SK-N-SH (cell line): ENCODE data around the gene DCUN1D1.

ENCODE experiments used
- RAD21 ChIP-seq: IDR thresholded peaks from 2 replicates; pipeline ENCODE4 v1.6.1; 2012; ENCODE audit warnings: mild to moderate bottlenecking, low read length
- TF ChIP-seq, protein P1 (sequence below): IDR thresholded peaks from 2 replicates; pipeline ENCODE4 v1.4.0; 2012; ENCODE audit warnings: low read depth
- TF ChIP-seq, protein P2 (sequence below): fragments of 200-600 bp; sonication (generic); IDR thresholded peaks from 2 replicates; pipeline ENCODE4 v1.6.1; 2017; ENCODE audit warnings: antibody characterized with exemption, mild to moderate bottlenecking, moderate library complexity

DNA sequence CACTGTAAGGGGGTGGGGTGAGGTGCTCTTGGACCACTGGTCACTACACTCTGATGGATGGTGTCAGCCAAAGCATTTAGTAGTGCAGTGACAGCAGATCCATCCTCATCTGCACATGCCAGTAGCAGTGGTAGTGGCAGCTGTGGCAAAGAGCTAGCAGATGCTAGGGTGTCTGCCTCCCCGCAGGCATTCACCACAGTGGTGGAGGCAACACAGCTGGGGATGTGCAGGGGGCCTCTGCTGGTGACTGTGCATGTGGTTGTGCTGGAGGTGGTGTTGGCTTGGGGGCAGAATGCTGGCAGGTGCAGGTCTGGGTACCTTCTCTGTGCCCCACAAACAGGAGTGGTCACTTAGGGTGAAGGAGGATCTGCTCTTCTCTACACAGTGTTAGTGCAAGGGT, 19.4 kb upstream of the DCUN1D1 start:
- TF ChIP-seq, protein P1, sequence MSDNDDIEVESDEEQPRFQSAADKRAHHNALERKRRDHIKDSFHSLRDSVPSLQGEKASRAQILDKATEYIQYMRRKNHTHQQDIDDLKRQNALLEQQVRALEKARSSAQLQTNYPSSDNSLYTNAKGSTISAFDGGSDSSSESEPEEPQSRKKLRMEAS = no peak
- TF ChIP-seq RAD21 = no peak
- TF ChIP-seq, protein P2, sequence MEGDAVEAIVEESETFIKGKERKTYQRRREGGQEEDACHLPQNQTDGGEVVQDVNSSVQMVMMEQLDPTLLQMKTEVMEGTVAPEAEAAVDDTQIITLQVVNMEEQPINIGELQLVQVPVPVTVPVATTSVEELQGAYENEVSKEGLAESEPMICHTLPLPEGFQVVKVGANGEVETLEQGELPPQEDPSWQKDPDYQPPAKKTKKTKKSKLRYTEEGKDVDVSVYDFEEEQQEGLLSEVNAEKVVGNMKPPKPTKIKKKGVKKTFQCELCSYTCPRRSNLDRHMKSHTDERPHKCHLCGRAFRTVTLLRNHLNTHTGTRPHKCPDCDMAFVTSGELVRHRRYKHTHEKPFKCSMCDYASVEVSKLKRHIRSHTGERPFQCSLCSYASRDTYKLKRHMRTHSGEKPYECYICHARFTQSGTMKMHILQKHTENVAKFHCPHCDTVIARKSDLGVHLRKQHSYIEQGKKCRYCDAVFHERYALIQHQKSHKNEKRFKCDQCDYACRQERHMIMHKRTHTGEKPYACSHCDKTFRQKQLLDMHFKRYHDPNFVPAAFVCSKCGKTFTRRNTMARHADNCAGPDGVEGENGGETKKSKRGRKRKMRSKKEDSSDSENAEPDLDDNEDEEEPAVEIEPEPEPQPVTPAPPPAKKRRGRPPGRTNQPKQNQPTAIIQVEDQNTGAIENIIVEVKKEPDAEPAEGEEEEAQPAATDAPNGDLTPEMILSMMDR = no peak
